ENCODE data around the gene OPCML. TPM values are rescaled to one million over a fixed set of nuclear protein-coding genes. Genes with fewer than 3 reads are reported as not detected.

OPCML gene
- total and polyA plus RNA-seq, 12 donors: under 0.01 to 1.2 (median 0.39) TPM

DNA sequence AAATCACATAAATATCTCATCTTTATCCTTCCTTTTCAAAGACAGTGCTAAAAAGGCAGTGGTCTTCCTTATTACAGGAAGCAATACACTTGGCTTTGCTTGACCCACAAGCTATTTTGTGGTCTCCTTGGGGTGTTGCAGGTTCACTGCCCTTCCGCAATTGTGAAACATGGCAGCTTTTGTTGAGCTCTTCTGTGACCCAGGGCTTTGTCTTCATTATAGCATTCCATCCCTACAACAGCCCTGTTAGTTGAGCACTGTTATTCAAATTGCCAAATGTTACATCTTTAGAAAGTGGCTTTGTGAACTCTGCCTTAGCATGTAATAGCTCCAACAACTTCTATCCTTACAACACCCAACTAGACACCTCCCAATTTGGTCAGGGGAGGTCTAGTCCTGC is 107.1 kb downstream of the OPCML start:
- 85 to 96% methylated on average over 1 of the region's 1 CpG for WGBS, 2 donors
- Histone ChIP-seq H3K36me3 (no peaks in the 10 kb centered on the region), H3K27ac (no peak overlapping the region), H3K9me3 (no peaks in the 10 kb centered on the region), H3K4me1 (peaks cover 0 to 5% (median 0%) of the 10 kb centered on the region in 9 donors), H3K27me3 (no peaks in the 10 kb centered on the region), H3K4me3 (no peak overlapping the region)
- no peak for DNase-seq
- intact Hi-C loops (cut with DNase I): no loop called here
- ATAC-seq: no peak
- TF ChIP-seq CTCF (IDR thresholded peaks at IDR 0.05): no peak

GRCh38 chr11:133418218-133418617 is 114.1 kb downstream of the OPCML start:
- no peak for TF ChIP-seq CTCF (IDR thresholded peaks at IDR 0.05)
- intact Hi-C loops (cut with DNase I): no loop called here
- ATAC-seq: no peak
- Histone ChIP-seq H3K9me3 (peaks cover 0 to 9% (median 0%) of the 10 kb centered on the region in 11 donors), H3K4me3 (no peak overlapping the region), H3K27me3 (no peaks in the 10 kb centered on the region), H3K36me3 (no peaks in the 10 kb centered on the region), H3K27ac (no peak overlapping the region), H3K4me1 (no peaks in the 10 kb centered on the region)
- DNase-seq: no peak

- ATAC-seq (no peak), DNase-seq (no peak)
- intact Hi-C loops (cut with DNase I): no loop called here
- Histone ChIP-seq H3K4me1 (no peaks in the 10 kb centered on the region), H3K4me3 (no peak overlapping the region), H3K9me3 (peaks cover 0 to 9% (median 0%) of the 10 kb centered on the region in 11 donors), H3K27me3 (no peaks in the 10 kb centered on the region), H3K27ac (no peak overlapping the region), H3K36me3 (no peaks in the 10 kb centered on the region)
- WGBS, 2 donors: 77% methylated on average over 6 of the region's 6 CpGs
- no peak for TF ChIP-seq CTCF (IDR thresholded peaks at IDR 0.05)
Observed at GRCh38 chr11:133414506-133414905, 117.8 kb downstream of the OPCML start.

DNA sequence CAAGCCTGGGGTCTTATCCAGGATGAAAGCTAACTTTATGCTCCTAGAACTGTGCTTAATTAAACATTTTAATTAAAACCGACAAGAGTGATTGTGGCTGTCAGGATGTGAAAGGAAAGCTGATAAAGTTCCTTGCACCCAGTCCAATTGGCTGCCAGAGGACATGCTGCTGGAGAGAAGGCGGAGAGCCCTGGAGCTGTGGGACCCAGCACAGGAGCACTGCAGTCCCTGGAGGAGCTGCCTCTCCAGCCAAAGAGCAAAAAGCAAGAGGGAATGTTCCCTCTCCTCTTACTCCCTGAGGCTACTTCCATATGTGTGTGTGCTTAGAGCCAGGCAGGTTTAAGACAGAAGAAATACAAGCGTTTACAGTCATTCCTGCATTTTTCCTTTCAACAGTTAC is 118.6 kb downstream of the OPCML start:
- Histone ChIP-seq H3K4me3 (no peak overlapping the region), H3K36me3 (no peaks in the 10 kb centered on the region), H3K27ac (no peak overlapping the region), H3K27me3 (no peaks in the 10 kb centered on the region), H3K9me3 (peaks cover 0 to 3% (median 0%) of the 10 kb centered on the region in 11 donors), H3K4me1 (no peaks in the 10 kb centered on the region)
- ATAC-seq (no peak), DNase-seq (no peak)
- WGBS, 2 donors: 62 to 64% methylated on average over 3 of the region's 3 CpGs
- no peak for TF ChIP-seq CTCF (IDR thresholded peaks at IDR 0.05)
- intact Hi-C loops (cut with DNase I): loop anchor here in 1 of 10 donors (2.0 kb wide), 1 partner anchor 77 kb away; no protein-coding TSS in a partner anchor
